ENCODE results near the gene CPSF3. TPM values are rescaled to one million over a fixed set of nuclear protein-coding genes. Genes with fewer than 3 reads are reported as not detected.

The CPSF3 gene
- polyA plus RNA-seq, 1 experiment = 12.5 TPM

DNA sequence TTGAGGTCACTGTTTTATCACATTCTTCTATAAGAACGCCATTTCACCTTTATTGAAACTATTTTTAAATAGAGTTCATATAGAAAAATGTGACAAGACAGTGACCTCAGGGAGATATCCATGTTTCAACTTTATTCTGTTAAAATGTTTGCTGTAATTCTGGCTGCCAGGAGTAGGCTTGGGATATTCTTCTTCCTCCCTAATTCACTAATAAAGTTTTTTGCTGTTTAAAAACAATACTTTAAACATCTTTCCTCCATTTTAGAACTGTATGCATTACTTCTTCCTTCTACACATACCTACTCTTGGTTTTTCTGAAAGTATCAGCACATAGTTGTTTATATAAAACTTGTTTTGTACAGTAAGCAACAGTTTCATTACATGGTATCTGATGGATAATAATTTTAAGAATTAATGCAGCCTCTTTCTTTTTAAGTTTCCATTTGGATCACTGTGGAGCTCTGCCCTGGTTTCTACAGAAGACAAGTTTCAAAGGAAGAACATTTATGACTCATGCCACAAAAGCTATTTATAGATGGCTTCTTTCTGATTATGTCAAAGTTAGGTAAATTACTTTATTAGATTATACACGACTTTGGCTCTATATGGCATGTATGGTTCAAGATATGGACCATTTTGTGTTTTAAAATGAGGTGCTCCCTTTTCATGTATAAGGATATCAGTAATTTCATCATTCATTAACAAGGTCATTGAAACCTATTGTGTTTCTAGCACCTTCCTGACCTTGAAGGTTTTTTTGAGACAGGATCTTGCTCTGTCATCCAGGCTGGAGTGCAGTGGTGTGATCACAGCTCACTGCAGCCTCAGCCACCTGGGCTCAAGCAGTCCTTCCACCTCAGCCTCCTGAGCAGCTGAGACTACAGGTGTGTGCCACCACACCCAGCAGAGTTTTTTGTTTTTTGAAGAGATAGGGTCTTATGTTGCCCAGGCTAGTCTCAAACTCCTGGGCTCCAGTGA is 7.2 kb downstream of the CPSF3 start:
- no peaks in the 10 kb centered on the region; the same call in 1 of the 2 replicates for H3K36me3 ChIP-seq (ENCODE audit: control insufficient read depth, insufficient read depth, low read length)
- ChIA-PET CTCF (interaction anchor here (1.1 to 1.2 kb wide), 2 partner anchors 61 to 105 kb away, joined by 3 read pairs; no protein-coding TSS in a partner anchor), POLR2A (interaction anchor here (0.6 kb wide), 1 partner anchor 11 kb away, joined by 4 read pairs; no protein-coding TSS in a partner anchor)
- no peaks in the 10 kb centered on the region for H3K27me3 ChIP-seq (ENCODE audit: control insufficient read depth, insufficient read depth, low read length)
- DNase-seq (ENCODE audit: low read depth) = no peak
- H3K4me3 ChIP-seq (ENCODE audit: low read depth, low read length) = no peak overlapping the region
- TF ChIP-seq CTCF (IDR thresholded peaks at IDR 0.05; ENCODE audit: insufficient read depth, low read depth, low read length) = no peak

GRCh38 chr2:9434489-9434888 is 11.0 kb downstream of the CPSF3 start:
- DNase-seq (ENCODE audit: low read depth) = no peak
- H3K36me3 ChIP-seq (ENCODE audit: control insufficient read depth, insufficient read depth, low read length) = peaks cover 4% of the 10 kb centered on the region
- ChIA-PET CTCF (interaction anchor here (1.1 kb wide), 1 partner anchor 12 kb away, joined by 3 read pairs; the partner anchor contains the start of gene ITGB1BP1), POLR2A (no interaction called here)
- TF ChIP-seq CTCF (IDR thresholded peaks at IDR 0.05; ENCODE audit: insufficient read depth, low read depth, low read length) = no peak
- no peaks in the 10 kb centered on the region for H3K27me3 ChIP-seq (ENCODE audit: control insufficient read depth, insufficient read depth, low read length)
- H3K4me3 ChIP-seq (ENCODE audit: low read depth, low read length) = no peak overlapping the region

- ChIA-PET CTCF (no interaction called here), POLR2A (no interaction called here)
- H3K4me3 ChIP-seq (ENCODE audit: low read depth, low read length) = no peak overlapping the region
- no peak for DNase-seq (ENCODE audit: low read depth)
- H3K27me3 ChIP-seq (ENCODE audit: control insufficient read depth, insufficient read depth, low read length) = no peaks in the 10 kb centered on the region
- peaks cover 9% of the 10 kb centered on the region for H3K36me3 ChIP-seq (ENCODE audit: control insufficient read depth, insufficient read depth, low read length)
- no peak for TF ChIP-seq CTCF (IDR thresholded peaks at IDR 0.05; ENCODE audit: insufficient read depth, low read depth, low read length)
These were observed 16.1 kb downstream of the CPSF3 start for GRCh38 chr2:9439536-9439935.

DNA sequence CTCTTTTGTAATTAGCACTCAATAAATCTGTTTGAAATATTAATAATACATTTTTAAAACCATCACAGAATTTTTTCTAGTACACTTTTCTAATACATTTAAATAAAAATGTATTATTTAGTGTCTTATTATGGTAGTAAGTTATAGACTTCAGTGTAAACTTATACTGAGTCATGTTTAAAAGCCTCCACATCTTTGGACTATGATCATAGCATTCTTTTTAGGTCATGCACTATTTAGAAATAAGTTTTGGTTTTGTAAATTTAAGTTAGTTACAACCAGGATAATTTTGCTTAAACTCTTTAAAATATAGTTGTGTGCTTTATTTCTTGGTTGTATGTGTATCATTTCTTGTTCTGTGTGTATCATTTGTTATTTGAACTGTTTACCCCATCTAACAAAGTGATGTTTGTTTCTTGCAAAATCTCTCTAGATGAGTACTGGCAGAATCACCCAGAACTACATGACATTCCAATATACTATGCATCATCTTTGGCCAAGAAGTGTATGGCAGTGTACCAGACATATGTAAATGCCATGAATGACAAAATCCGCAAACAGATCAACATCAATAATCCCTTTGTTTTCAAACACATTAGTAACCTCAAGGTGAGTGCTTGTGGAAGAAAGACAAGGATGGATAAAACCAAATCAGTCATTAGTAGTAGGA is 16.7 kb downstream of the CPSF3 start:
- Histone ChIP-seq H3K4me3 (ENCODE audit: low read depth, low read length) (no peak overlapping the region), H3K27me3 (ENCODE audit: control insufficient read depth, insufficient read depth, low read length) (no peaks in the 10 kb centered on the region), H3K36me3 (ENCODE audit: control insufficient read depth, insufficient read depth, low read length) (peaks cover 9% of the 10 kb centered on the region)
- ChIA-PET POLR2A (no interaction called here), CTCF (no interaction called here)
- no peak for DNase-seq (ENCODE audit: low read depth)
- no peak for TF ChIP-seq CTCF (IDR thresholded peaks at IDR 0.05; ENCODE audit: insufficient read depth, low read depth, low read length)

- H3K36me3 ChIP-seq (ENCODE audit: control insufficient read depth, insufficient read depth, low read length) = peaks cover 12% of the 10 kb centered on the region
- POLR2A ChIA-PET = no interaction called here
- no peak overlapping the region for H3K4me3 ChIP-seq (ENCODE audit: low read depth, low read length)
- no peak for DNase-seq (ENCODE audit: low read depth)
- no peaks in the 10 kb centered on the region for H3K27me3 ChIP-seq (ENCODE audit: control insufficient read depth, insufficient read depth, low read length)
- CTCF ChIA-PET = no interaction called here
- TF ChIP-seq CTCF (IDR thresholded peaks at IDR 0.05; ENCODE audit: insufficient read depth, low read depth, low read length) = no peak
These were observed 18.1 kb downstream of the CPSF3 start for GRCh38 chr2:9441556-9441955.
